ENCODE results near the gene PYY. TPM values are rescaled to one million over a fixed set of nuclear protein-coding genes. Genes with fewer than 3 reads are reported as not detected.

The PYY gene
- total RNA-seq, 1 donor from 2014 or later = not detected

GRCh38 chr17:43992641-43993040 is 38.9 kb upstream of the PYY start:
- H3K36me3 Mint-ChIP-seq (ENCODE audit: low read depth) = no peaks in the 10 kb centered on the region
- H3K4me3 Mint-ChIP-seq = no peak overlapping the region
- intact Hi-C loops (cut with micrococcal nuclease) = no loop called here
- ATAC-seq (ENCODE audit: low read depth) (no peak), DNase-seq (no peak)
- H3K27me3 Mint-ChIP-seq = peaks cover 23% of the 10 kb centered on the region
- POLR2A ChIA-PET = no interaction called here
- TF ChIP-seq CTCF (IDR thresholded peaks at IDR 0.05) = no peak
- no peaks in the 10 kb centered on the region for H3K9me3 Mint-ChIP-seq
- H3K4me1 Mint-ChIP-seq = peaks cover 4% of the 10 kb centered on the region
- CTCF ChIA-PET = no interaction called here
- H3K27ac Mint-ChIP-seq = no peak overlapping the region

GRCh38 chr17:43988301-43988700 is 34.6 kb upstream of the PYY start:
- H3K36me3 Mint-ChIP-seq (ENCODE audit: low read depth) = no peaks in the 10 kb centered on the region

GRCh38 chr17:43987131-43988021 is 33.6 kb upstream of the PYY start:
- no peaks in the 10 kb centered on the region for H3K9me3 Mint-ChIP-seq
- CTCF ChIA-PET = no interaction called here
- peaks cover 1% of the 10 kb centered on the region for H3K4me1 Mint-ChIP-seq
- H3K4me3 Mint-ChIP-seq = no peak overlapping the region
- no peak for TF ChIP-seq CTCF (IDR thresholded peaks at IDR 0.05)
- DNase-seq (no peak), ATAC-seq (ENCODE audit: low read depth) (no peak)
- POLR2A ChIA-PET = no interaction called here
- H3K27me3 Mint-ChIP-seq = peaks cover 39% of the 10 kb centered on the region
- intact Hi-C loops (cut with micrococcal nuclease) = no loop called here
- H3K27ac Mint-ChIP-seq = no peak overlapping the region
- no peaks in the 10 kb centered on the region for H3K36me3 Mint-ChIP-seq (ENCODE audit: low read depth)

More at GRCh38 chr17:43988301-43988700, 34.6 kb upstream of the PYY start:
- CTCF ChIA-PET = no interaction called here
- Mint-ChIP-seq H3K4me1 (peaks cover 1% of the 10 kb centered on the region), H3K27ac (no peak overlapping the region), H3K27me3 (peaks cover 34% of the 10 kb centered on the region), H3K9me3 (no peaks in the 10 kb centered on the region), H3K4me3 (no peak overlapping the region)
- intact Hi-C loops (cut with micrococcal nuclease) = no loop called here
- POLR2A ChIA-PET = no interaction called here
- no peak for DNase-seq
- TF ChIP-seq CTCF (IDR thresholded peaks at IDR 0.05) = no peak
- ATAC-seq (ENCODE audit: low read depth) = no peak

GRCh38 chr17:43986225-43986981 is 32.7 kb upstream of the PYY start:
- H3K4me3 Mint-ChIP-seq = no peak overlapping the region
- ChIA-PET CTCF (no interaction called here), POLR2A (no interaction called here)
- no peak for ATAC-seq (ENCODE audit: low read depth)
- H3K36me3 Mint-ChIP-seq (ENCODE audit: low read depth) = no peaks in the 10 kb centered on the region
- H3K4me1 Mint-ChIP-seq = peaks cover 1% of the 10 kb centered on the region
- H3K27ac Mint-ChIP-seq = no peak overlapping the region
- no peak for TF ChIP-seq CTCF (IDR thresholded peaks at IDR 0.05)
- peaks cover 46% of the 10 kb centered on the region for H3K27me3 Mint-ChIP-seq
- DNase-seq = no peak
- intact Hi-C loops (cut with micrococcal nuclease) = no loop called here
- no peaks in the 10 kb centered on the region for H3K9me3 Mint-ChIP-seq

GRCh38 chr17:43984521-43984920 is 30.8 kb upstream of the PYY start:
- CTCF ChIA-PET = no interaction called here
- no peak for TF ChIP-seq CTCF (IDR thresholded peaks at IDR 0.05)
- DNase-seq (no peak), ATAC-seq (ENCODE audit: low read depth) (no peak)
- POLR2A ChIA-PET = no interaction called here
- Mint-ChIP-seq H3K36me3 (ENCODE audit: low read depth) (no peaks in the 10 kb centered on the region), H3K27me3 (peaks cover 44% of the 10 kb centered on the region), H3K4me3 (no peak overlapping the region), H3K27ac (no peak overlapping the region), H3K9me3 (no peaks in the 10 kb centered on the region), H3K4me1 (peaks cover 1% of the 10 kb centered on the region)
- intact Hi-C loops (cut with micrococcal nuclease) = no loop called here
